ENCODE results near the gene PPP1CC.

PPP1CC gene

DNA sequence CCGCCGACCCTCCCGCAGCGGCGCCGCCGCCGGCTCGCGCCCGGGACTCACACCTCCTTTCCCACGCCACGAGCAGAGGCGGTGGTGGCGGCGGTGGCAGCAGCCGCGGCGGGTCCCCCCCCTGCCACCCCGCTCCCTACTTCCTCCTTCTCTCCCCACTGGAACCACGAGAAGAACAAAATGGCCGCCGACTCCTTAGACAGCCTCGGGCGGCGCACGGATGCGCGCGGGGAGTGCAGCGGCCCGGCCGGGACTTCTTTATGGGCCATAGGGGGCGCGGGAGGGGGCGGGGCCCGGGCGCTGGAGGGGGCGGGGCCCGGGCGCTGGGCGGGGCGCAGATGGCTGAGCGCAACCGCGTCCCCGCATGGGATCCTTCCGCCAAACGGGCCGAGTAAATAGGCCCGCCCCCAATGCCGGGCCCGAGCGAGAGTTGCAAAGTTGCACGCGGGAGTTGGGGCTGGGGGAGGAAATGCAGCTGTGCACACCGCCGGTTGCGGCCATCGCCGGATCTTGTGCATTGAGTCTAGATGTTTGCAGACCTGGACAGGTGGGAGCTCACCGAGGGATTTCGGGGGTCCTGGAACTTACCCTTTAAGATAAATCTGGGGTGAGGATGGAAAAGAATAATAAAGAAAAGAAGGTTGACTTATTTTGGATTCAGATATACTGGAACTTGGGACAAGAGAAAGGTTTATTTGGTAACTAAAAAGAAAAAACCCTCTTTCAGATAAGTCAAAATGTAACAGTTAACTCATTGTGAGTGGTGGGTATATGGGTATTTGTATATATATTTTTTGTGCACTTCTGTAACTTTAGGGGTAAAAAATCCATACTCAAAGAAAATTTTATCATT lies at the start of gene PPP1CC:
TSS of gene PPP1CC (minus strand) at position 174 of the 853 bp plus-strand sequence. CDS start 184 bp downstream, outside the sequence.
- no peak for TF ChIP-seq CTCF (IDR thresholded peaks at IDR 0.05)
- H3K27ac ChIP-seq = peak within 1 kb of the TSS; percentile 85 to 95
- peak within 1 kb of the TSS; percentile 93 for H3K4me3 ChIP-seq
- DNase-seq (ENCODE audit: low spot score) = peak; percentile 94

DNA sequence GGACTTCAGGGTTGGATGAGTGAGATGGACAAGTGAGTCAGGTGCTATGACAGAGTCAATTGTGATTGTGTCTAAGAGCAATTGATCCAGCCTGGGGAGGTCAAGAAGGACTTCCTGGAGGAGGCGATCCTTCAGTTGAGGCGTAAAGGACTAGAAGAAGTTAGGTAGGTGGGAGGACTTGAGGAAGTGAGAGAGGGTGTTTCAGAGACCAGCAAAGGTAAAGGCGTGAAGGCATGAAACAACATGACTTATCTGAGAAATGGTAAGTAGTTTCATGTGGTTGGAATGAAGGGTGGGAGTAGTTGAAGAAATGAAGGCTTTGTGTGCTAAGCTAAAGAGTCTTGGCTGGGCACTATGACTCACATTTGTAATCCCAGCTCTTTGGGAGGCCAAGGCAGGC lies 48.9 kb upstream of the PPP1CC start:
- H3K27ac ChIP-seq = no peak overlapping the region
- no peak overlapping the region for H3K4me3 ChIP-seq
- no peak for DNase-seq (ENCODE audit: low spot score)
- no peak for TF ChIP-seq CTCF (IDR thresholded peaks at IDR 0.05)

- DNase-seq (ENCODE audit: low spot score) = no peak
- no peak overlapping the region for H3K4me3 ChIP-seq
- no peak for TF ChIP-seq CTCF (IDR thresholded peaks at IDR 0.05)
- H3K27ac ChIP-seq = no peak overlapping the region
Observed at GRCh38 chr12:110790301-110790700, 47.6 kb upstream of the PPP1CC start.

- TF ChIP-seq CTCF (IDR thresholded peaks at IDR 0.05) = no peak
- Histone ChIP-seq H3K4me3 (no peak overlapping the region), H3K27ac (no peak overlapping the region)
- no peak for DNase-seq (ENCODE audit: low spot score)
Observed at GRCh38 chr12:110786012-110786411, 43.3 kb upstream of the PPP1CC start.

DNA sequence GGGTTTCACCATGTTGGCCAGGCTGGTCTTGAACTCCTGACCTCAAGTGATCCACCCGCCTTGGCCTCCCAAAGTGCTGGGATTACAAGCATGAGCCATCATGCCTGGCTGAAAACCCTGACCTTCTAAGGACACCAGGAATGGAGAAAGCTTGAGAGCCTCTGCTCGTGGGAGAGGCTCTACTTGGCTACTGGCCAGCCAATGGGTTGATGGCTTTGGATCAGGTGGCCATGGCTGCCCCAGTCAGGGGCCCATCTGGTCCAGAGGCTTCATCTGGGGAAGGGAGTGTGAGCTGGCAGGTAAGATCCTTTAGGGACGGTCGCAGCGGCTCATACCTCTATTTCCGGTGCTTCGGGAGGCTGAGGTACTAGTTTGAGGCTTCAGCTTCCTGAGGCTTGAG lies 42.5 kb upstream of the PPP1CC start:
- DNase-seq (ENCODE audit: low spot score) = no peak
- no peak for TF ChIP-seq CTCF (IDR thresholded peaks at IDR 0.05)
- no peak overlapping the region for H3K4me3 ChIP-seq
- H3K27ac ChIP-seq = no peak overlapping the region

DNA sequence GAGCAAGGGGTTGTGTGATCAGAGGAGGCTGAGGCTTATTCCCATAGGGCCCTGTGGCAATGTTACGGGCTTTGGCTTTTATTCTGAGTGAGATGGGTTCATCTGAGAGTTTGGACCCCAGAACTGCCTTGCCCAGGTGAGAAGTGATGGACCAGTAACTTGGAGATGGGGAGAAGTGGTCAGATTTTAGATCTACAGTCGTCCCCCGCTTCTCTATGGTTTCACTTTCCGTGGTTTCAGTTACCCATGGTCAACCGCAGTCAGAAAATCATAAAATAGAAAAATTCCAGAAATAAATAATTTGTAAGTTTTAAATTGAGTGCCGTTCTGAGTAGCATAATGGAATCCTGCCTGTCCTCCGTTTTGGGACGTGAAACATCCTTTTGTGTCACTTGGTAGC lies 40.2 kb upstream of the PPP1CC start:
- Histone ChIP-seq H3K4me3 (no peak overlapping the region), H3K27ac (no peak overlapping the region)
- no peak for DNase-seq (ENCODE audit: low spot score)
- no peak for TF ChIP-seq CTCF (IDR thresholded peaks at IDR 0.05)

- H3K4me3 ChIP-seq = no peak overlapping the region
- DNase-seq (ENCODE audit: low spot score) = no peak
- no peak for TF ChIP-seq CTCF (IDR thresholded peaks at IDR 0.05)
- no peak overlapping the region for H3K27ac ChIP-seq
Observed at GRCh38 chr12:110782094-110782493, 39.4 kb upstream of the PPP1CC start.

Measured in coronary artery (tissue), 2 donors.